D721Med (cell line): ENCODE data around the gene FADS1.

Experiments used
- DNase-seq: peaks from one replicate; pipeline ENCODE4 v3.0.0; 2011; ENCODE audit warnings: low spot score; ENCODE audit not compliant: insufficient read length
- FAIRE-seq: peaks from 2 replicates; lab custom pipeline; 2011; peaks lifted over from hg19 to GRCh38; lab: Jason Lieb, UNC
- CTCF ChIP-seq: IDR thresholded peaks from 2 replicates; pipeline ENCODE4 v1.5.1; 2012; ENCODE audit warnings: mild to moderate bottlenecking, control low read depth; ENCODE audit not compliant: insufficient read depth; ENCODE audit errors: missing control alignments

FADS1 gene

GRCh38 chr11:61793829-61794204 is 23.0 kb downstream of the FADS1 start:
- TF ChIP-seq CTCF, result no peak
- DNase-seq (no peak), FAIRE-seq (no peak)

- FAIRE-seq (no peak), DNase-seq (no peak)
- no peak for TF ChIP-seq CTCF
These were observed 23.5 kb downstream of the FADS1 start for GRCh38 chr11:61793083-61793828.

GRCh38 chr11:61792310-61793082 is 24.3 kb downstream of the FADS1 start, which contains the start of the genes FEN1 and TMEM258:
TSS of gene FEN1 (plus strand) at chr11:61792911. CDS start at chr11:61795362, 2,451 bp downstream.
TSS of gene TMEM258 (minus strand) at chr11:61792599. CDS start at chr11:61792558, 41 bp downstream.
- peak; percentile 91 for DNase-seq
- FAIRE-seq, result no peak
- TF ChIP-seq CTCF, result no peak

- TF ChIP-seq CTCF, result no peak
- no peak for DNase-seq
- FAIRE-seq, result no peak
These were observed 25.0 kb downstream of the FADS1 start for GRCh38 chr11:61791737-61792309.

- DNase-seq (peak; percentile 74), FAIRE-seq (no peak)
- TF ChIP-seq CTCF, result peak; percentile 68
These were observed 28.8 kb downstream of the FADS1 start for GRCh38 chr11:61787928-61788491.

GRCh38 chr11:61785837-61786402 is 30.9 kb downstream of the FADS1 start:
- TF ChIP-seq CTCF, result no peak
- DNase-seq, result no peak
- FAIRE-seq, result no peak
